SW480 (cell line): ENCODE data around the gene ACOXL.
A peak's percentile ranks its signal among the peaks of the same experiment; 100 is the strongest.
"Not testable (repeated sequence)": the region's sequence is repeated elsewhere in the genome, so short reads cannot be mapped to it uniquely, and the experiment has no call there.

Experiments
- DNase-seq: peaks from one replicate; pipeline ENCODE4 v3.0.0-alpha.2; 2016; ENCODE audit warnings: low spot score

ACOXL gene

GRCh38 chr2:111042261-111042660 is 309.9 kb downstream of the ACOXL start:
- no peak for DNase-seq

- no peak for DNase-seq
These were observed 310.7 kb downstream of the ACOXL start for GRCh38 chr2:111042772-111043771.

GRCh38 chr2:111044066-111044465 is 311.7 kb downstream of the ACOXL start:
- no peak for DNase-seq

GRCh38 chr2:111045236-111045635 is 312.9 kb downstream of the ACOXL start:
- not testable (repeated sequence) for DNase-seq

GRCh38 chr2:111045771-111046444 is 313.5 kb downstream of the ACOXL start:
- no peak for DNase-seq

GRCh38 chr2:111046670-111047069 is 314.3 kb downstream of the ACOXL start:
- DNase-seq = no peak

GRCh38 chr2:111048856-111049768 is 316.7 kb downstream of the ACOXL start:
- no peak for DNase-seq

- peak; percentile 89 for DNase-seq
These were observed 317.6 kb downstream of the ACOXL start for GRCh38 chr2:111049792-111050640.

GRCh38 chr2:111050701-111051376 is 318.5 kb downstream of the ACOXL start:
- peak; percentile 18 for DNase-seq

GRCh38 chr2:111052621-111053020 is 320.2 kb downstream of the ACOXL start:
- no peak for DNase-seq

GRCh38 chr2:111053266-111053665 is 320.9 kb downstream of the ACOXL start:
- no peak for DNase-seq

- no peak for DNase-seq
These were observed 321.6 kb downstream of the ACOXL start for GRCh38 chr2:111053825-111054515.

GRCh38 chr2:111054791-111055691 is 322.7 kb downstream of the ACOXL start:
- DNase-seq = no peak

GRCh38 chr2:111055735-111056134 is 323.4 kb downstream of the ACOXL start:
- no peak for DNase-seq

GRCh38 chr2:111057045-111057444 is 324.7 kb downstream of the ACOXL start:
- DNase-seq = no peak

- DNase-seq = no peak
These were observed 325.3 kb downstream of the ACOXL start for GRCh38 chr2:111057721-111058120.

- no peak for DNase-seq
These were observed 325.9 kb downstream of the ACOXL start for GRCh38 chr2:111058264-111058663.

- no peak for DNase-seq
These were observed 328.8 kb downstream of the ACOXL start for GRCh38 chr2:111061191-111061590.

GRCh38 chr2:111062417-111062816 is 330.0 kb downstream of the ACOXL start:
- DNase-seq = no peak
